Measurements from ENCODE around the gene HDAC11.
"Not testable (repeated sequence)": the region's sequence is repeated elsewhere in the genome, so short reads cannot be mapped to it uniquely, and the experiment has no call there.

The HDAC11 gene, protein sequence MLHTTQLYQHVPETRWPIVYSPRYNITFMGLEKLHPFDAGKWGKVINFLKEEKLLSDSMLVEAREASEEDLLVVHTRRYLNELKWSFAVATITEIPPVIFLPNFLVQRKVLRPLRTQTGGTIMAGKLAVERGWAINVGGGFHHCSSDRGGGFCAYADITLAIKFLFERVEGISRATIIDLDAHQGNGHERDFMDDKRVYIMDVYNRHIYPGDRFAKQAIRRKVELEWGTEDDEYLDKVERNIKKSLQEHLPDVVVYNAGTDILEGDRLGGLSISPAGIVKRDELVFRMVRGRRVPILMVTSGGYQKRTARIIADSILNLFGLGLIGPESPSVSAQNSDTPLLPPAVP
- total RNA-seq = 3.0 to 14.1 (median 7.0) reads per million in 17 experiments

DNA sequence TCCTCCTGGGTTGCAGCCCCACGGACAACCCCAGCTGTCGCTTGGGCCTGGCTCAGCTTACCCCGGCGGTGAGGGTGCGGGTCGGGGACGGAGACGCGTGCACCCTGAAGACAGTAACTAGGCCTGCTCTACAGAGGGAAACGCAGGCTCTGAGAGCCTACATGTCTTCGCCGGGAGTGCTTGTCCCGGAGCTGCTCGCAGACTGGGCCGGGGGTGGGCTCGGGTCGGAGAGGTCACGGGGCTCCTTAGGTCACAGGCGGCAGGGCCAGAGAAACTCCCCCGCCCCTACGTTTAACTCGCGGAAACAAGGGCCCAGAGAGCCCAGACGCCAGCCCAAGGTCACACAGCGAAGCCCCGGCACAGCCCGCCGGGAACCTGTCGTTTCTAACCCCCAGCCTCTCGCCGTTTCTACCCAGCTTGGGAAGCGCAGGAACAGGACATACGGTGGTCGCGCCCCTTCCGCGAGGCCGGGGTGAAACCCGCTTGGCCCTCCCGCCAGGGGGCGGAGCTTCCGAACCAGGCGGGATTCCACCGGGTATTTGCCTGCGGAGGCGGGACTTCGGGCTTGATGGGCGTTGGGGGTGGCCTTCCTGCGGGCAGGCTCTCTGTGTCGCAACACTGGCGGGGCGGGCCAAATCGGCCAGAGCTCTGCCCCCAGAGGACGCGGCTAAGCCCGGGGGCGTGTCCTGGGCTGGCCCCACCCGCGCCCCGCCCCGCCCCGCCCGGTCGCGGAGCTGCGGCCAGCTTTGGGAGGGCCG is at the start of gene HDAC11:
Gene HDAC11 (plus strand): TSS at position 725 of the 758 bp plus-strand sequence. CDS start 42 bp downstream, outside the sequence.
- peak; percentile 98 to 100 (median 100) for DNase-seq

DNA sequence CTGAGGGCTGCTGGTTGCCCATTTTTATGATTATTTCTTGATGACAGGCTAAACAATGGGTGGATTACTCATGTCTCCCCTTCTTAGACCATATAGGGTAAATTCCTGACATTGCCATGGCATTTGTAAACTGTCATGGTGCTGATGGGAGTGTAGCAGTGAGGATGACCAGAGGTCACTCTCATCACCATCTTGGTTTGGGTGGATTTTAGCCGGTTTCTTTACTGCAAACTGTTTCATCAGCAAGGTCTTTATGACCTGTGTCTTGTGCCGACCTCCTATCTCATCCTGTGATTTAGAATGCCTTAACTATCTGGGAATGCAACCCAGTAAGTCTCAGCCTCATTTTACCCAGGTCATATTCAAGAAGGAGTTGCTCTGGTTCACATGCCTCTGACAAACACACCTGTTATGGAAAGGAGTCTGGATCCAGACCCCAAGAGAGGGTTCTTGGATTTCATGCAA is 49.7 kb upstream of the HDAC11 start:
- DNase-seq = not testable (repeated sequence)

DNA sequence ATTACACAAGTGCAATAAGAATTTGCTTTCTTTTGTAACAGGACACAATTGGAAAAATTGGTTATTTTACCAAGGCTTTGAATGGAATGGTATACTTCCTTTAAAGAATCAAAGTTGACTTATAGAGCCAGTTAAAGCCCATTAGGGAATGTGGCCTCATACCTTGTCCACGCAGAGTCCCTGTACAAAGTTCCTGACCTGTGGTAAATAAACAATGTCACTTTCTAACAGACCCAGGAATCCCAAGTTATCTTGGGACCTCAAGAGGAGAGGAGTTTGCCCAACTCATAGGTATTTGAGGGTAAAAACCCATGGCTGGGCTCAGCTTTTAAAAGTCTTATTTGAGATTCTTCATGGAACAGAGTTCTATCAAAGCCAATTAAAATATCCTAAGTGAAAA is 48.0 kb upstream of the HDAC11 start:
- no peak for DNase-seq

GRCh38 chr3:13433912-13434311 is 46.2 kb upstream of the HDAC11 start:
- DNase-seq = no peak

GRCh38 chr3:13436213-13436612 is 43.9 kb upstream of the HDAC11 start:
- not testable (repeated sequence) for DNase-seq

GRCh38 chr3:13440204-13440817 is 39.8 kb upstream of the HDAC11 start:
- no peak for DNase-seq

- DNase-seq = not testable (repeated sequence)
Observed at GRCh38 chr3:13442882-13443281, 37.2 kb upstream of the HDAC11 start.

DNA sequence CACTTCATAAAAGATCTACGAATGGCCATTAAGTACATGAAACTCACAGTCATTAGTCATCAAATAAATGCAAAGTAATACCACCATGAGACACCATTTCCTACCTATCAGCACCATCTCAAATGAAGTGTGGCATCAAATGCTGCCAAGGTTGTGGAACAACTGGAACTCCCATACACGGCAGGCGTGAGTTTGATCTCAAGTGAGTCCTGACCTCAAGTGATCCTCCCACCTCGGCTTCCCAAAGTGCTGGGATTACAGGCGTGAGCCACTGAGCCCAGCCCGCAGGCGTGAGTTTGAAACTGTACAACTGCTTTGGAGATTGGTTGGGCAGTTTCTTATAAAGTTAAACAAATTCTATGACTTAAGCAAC is 28.8 kb upstream of the HDAC11 start:
- peak in 1 of 4 experiments; percentile 16 for DNase-seq

DNA sequence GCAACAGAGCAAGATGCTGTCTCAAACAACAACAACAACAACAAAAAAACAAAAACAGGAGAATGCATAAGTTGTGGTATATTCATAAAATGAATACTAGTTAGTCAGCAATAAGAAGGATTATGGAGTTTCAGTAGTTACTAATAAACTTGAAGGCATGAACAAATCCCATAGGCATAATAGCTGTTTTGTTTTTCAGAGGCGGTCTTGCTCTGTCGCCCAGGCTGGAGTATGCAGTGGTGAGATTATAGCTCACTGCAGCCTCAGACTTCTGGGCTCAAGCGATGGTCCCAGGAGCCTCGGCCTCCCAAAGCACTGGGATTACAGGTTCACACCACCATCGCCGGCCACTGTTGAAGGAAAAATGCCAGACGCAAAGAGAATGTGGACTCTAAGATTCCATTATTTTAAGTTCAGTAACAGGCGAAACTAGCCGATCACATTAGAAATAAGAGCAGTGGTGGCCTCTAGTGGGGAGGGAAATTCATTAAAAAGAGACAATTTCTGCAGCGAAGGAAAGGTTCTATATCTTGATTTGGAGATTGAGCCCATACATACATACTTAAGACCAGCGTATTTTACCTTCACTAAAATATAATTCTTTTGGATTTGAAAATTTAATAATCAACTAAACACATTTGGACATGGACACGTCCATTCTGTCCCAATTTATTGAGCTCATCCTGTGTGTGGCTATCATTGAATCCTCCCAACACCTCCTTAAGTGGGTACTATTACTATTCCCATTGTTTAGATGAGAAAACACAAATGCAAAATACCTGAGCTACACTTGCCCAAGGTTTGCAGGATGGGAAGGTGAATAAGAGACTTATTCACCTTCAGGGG is 27.4 kb upstream of the HDAC11 start:
- peak; percentile 62 to 83 (median 72) for DNase-seq

DNA sequence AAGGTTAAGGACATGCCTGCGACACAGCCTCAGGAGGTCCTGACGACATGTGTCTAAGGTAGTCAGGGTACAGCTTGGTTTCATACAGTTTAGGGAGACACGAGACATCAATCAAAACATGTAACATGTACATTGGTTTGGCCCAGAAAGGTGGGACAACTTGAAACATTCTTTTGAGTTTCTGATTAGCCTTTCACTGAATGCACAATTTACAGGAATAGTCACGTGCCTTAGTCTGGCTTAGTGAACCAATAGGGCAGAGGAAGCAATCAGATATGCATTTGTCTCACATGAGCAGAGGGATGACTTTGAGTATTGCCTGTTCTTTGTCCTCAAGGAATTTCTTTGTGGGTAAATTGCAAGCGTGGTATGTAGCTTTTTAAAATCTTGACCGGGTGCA is 24.5 kb upstream of the HDAC11 start:
- no peak for DNase-seq

- DNase-seq = no peak
Observed at GRCh38 chr3:13457593-13457992, 22.5 kb upstream of the HDAC11 start.

DNA sequence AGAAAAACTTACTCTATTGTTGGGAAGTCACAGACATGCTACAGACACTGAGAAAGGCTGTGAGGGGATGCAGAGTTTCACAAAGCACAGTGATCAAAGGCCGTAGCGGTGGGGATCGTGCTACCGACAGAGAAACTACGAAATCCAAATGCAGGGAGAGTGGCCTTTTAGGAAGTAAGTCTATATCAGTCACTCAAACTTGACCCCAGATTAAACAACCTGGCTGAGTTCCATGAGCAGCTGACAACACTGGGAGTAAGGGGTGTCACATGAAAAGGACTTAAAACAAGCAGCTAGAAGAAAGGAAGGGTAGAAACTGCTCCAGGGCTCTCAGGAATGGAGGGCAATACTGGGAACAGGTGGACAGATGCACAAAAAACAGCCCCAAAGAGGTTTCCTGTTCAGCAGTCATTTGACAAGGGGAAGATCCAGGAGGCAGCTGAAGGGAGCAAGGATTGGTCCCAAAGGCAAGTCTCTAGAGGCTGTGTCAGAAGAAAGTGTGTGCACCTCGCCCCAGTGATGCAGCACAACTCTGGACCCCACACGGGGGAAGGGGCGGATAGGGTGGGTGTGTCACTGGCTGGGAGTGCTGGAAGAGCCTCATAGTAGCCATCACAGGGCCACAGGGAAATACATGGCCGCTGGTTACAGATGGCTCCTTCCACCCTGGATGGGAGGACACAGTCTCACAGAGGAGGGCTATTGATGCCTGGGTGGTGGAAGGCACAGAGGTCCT is 20.3 kb upstream of the HDAC11 start:
- no peak for DNase-seq

GRCh38 chr3:13460341-13460736 is 19.8 kb upstream of the HDAC11 start:
- no peak for DNase-seq

DNA sequence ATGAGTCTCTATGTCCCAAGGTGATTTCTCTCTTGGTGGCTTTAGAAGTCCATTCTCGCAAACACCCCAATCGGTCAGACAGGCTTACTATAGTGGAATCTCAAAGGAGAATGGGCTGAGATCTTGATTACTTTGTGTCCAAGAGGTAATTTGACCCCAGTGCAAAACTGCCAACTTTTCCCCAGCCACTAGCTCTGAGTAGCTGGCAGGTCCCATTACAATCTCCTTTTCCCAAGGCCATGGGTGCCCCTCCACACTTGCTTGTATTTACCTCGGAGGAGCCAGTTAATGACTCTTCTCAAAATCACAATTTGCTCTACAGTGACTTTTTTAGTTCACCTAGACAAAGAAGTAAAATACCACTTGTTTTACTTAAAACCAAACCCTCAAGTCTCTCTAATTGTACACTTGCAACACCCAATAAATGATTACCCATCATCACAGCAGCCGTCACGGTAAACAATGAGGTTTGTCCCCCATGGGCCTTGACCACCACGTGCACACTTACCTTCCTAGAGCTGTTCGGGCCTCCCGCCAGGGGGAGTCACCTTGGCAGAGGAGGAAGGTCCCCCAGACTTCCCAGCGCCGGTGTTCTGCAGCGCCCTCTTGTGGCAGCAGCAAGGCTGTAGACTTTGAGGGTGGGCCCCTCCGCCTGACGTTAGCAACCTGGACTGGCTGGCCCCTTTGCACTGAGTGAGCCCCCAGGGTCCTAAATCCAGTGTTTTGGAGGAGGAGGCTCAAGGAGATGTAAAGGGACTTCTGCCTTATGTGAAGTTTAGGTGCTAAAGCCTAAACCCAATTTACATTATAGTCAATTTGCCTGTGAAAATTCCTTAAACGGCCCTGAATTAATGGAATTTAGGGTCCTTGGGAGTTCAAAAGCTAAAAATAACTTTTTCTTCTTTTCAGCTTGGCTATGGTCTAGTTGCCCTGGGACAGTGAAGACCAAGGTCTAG is 18.7 kb upstream of the HDAC11 start:
- peak; percentile 43 to 66 (median 51) for DNase-seq

GRCh38 chr3:13462125-13462629 is 17.9 kb upstream of the HDAC11 start:
- DNase-seq = no peak

DNA sequence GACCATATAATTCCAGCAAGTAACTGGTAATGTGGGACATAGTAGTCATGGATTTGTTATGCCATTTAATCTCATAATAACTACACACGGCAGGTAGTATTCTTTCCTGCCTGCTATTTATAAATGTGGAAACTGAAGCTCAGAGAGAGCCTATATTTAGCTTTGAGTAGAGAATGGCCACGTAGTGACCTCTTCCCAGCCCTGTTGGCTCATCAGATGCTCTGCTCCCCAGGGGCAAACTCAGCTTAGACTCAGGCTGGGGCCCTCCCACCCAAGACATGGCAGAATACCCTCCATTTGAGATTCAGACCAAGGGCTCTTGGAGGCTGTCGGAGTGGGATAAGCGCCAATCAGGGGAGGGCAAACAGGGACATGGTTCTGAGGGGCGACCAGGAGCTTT is 17.3 kb upstream of the HDAC11 start:
- DNase-seq = no peak

- no peak for DNase-seq
Observed at GRCh38 chr3:13463618-13464400, 16.3 kb upstream of the HDAC11 start.

- DNase-seq = no peak
Observed at GRCh38 chr3:13465236-13465873, 14.8 kb upstream of the HDAC11 start.

GRCh38 chr3:13466781-13467180 is 13.3 kb upstream of the HDAC11 start:
- DNase-seq = no peak
